Stimulated activated CD8-positive, alpha-beta memory T cell treated with anti-CD3 and anti-CD28 coated beads, Interleukin-2, amount 100 ng/mL, for 48 hours (primary cell): ENCODE data around the gene STPG2.
"Not testable (repeated sequence)": the region's sequence is repeated elsewhere in the genome, so short reads cannot be mapped to it uniquely, and the experiment has no call there.

Source experiments
- DNase-seq, 2 donors: peaks; one replicate each; pipeline ENCODE4 v3.0.0-alpha.2; 2020; ENCODE audit warnings: low read depth in 2 of 2

Gene STPG2

DNA sequence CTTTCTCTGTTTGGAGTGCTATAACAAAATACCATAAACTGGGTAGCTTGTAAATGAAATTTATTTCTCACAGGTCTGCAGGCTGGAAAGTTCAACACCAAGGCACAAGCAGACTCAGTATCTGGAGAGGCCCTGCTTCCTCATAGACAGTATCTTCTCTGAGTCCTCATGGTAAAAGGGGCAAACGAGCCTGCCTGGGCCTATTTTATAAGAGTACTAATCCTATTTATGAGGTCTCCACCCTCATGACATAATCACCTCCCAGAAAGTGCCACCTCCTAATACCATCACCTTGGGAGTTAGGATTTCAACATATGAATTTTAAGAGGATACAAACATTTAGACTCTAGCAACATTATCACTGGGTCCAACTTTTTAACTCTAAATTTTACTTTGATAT, 200.3 kb downstream of the STPG2 start:
- DNase-seq: no peak

DNA sequence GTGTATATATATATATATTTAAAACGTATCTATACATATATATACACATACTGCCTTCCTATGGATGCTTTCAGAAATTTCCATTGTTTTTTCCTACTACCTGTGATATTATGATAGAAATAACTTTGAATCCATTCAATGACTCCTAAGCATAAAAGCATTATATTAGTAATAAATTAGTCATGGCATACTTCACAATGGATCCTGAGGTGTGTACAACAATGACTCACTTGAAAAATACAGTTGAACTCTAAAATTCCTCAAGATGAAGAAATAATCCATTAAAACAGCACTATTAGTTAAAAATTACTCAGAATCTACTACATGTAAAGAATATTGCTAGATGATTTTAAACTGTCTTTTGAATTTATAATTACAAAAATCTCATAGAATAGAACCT, 201.1 kb downstream of the STPG2 start:
- no peak for DNase-seq

DNA sequence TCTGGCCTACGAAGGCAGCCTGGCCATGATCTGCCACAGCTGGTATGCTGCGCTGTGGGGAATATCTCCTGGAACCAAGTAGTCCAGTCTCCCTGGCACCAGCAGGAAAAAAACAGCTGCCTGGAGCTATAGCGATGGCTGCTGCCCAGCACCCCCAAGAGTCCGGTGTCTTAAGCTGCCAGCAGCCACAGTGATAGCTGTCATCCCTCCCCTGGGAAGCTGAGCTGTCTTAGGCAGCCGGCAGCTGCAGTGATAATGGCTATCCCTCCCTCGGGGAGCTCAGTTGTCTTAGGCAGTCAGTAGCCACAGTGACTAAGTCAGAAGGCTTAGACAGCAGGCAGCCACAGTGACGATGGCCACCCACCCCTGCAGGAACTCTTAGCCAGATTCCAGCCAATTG, 205.1 kb downstream of the STPG2 start:
- no peak for DNase-seq

DNA sequence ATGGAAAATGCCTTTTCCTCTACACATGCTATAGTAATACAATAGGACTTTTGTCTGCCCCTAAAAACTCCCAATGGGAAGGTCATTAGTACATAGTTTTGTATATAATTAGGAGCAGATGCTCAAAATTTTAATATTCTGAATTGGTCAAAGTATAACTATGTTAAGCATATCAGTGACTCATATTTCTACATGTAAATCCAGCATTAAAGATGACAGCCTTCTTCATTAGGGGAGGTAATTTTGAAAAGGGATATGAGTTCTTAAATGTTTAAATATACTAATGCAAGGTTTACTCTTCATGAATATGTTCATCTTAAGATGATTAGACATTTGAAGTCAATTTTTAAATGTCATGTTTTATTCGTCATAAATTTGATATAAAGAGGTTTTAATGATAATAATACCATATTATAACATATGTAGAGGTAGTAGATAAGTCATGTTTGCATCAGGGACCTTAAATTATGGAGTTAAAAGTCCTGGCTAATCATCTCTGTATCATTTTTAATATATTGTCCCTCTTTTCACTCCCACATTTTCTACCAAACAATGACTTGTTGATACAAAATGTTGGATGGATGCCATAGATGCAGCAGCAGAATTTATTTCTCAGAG, 218.8 kb downstream of the STPG2 start:
- no peak for DNase-seq

DNA sequence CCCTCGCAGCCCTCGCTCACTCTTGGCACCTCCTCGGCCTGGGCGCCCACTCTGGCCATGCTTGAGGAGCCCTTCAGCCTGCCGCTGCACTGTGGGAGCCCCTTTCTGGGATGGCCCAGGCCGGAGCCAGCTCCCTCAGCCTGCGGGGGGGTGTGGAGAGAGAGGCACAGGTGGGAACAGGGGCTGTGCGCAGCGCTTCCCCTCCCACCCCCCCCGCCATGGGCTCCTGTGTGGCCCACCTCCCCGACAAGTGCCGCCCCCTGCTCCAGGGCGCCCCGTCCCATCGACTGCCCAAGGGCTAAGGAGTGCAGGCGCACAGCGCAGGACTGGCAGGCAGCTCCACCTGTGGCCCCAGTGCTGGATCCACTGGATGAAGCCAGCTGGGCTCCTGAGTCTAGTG, 220.2 kb downstream of the STPG2 start:
- no peak for DNase-seq

DNA sequence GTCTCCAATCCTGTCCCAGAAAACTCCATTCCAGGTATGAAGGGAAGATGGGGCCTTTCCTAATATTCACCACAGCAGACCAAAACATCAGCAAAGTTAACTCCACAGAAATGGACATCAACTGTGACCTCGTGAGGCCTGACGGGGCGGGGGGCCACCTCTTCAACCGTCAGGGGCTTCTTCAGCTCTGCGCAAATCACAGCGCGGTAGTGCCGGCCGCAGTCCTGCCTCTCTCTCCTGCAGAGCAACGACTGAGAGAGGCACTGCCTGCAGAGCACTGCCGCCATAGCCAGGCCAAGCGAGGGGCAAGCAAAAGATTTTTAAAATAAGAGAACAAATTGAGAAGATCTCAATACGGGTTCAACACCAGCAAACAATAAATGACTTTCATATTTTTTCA, 226.2 kb downstream of the STPG2 start:
- no peak for DNase-seq

DNA sequence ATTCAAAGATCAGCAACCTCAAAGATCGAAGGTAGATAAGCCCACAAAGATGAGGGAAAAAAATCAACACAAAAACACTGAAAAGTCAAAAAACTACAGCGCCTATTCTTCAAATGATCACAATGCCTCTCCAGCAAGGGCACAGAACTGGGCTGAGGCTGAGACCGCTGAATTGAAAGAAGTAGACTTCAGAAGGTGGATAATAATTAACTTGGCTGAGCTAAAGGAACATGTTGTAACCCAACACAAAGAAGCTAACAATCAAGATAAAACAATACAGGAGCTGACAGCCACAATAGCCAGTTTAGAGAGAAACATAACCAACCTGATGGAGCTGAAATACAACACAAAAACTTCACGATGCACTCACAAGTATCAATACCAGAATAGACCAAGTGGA, 231.1 kb downstream of the STPG2 start:
- DNase-seq: no peak

DNA sequence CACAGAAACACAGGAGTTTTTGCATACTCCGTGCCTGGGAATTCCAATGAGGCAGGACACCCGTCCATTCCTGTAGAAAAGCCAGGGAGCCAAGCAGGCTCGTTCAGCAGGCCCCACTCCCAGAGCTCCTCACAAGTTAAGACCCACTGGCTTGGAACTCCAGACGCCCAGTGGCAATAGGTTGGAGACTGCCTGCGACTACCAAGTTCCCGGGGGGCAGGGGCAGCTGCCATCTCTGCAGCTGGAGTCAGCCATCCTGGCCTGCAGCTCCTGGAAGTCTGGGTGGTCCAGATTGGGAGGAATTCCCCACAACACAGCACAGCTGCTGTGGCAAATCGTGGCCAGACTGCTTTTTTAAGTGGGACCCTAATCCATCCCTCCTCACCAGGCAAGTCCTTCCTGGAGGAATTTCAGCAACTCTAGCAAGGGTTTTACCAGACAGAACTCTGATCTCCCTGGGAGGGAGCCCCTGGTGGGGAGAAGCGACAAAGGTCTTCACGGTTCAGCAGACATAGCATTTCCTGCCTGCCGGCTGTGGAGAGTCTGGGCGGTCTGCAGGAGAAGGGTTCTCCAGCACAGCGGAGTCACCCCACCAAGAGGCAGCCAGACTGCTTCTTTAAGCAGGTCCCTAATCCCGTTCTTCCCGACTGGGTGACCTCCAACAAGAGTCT, 231.9 kb downstream of the STPG2 start:
- no peak for DNase-seq

DNA sequence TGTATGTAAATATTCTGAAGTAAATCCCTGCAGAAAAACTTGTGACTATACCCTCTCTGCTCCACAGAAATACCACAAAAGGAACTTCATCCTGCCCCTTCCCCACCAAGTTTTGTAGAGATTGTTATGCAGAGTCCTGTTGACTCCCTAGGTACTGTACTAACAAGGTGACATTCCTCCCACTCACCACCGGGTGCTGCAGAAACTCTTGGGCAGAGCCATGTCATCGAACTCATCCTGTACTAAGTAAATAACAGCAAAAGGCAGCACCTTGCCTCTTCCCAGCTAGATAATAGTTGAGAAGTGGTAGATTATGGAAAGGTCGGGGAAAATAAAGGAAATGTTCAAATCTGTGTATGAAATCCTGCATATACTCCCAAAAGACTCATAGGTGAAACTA, 233.3 kb downstream of the STPG2 start:
- DNase-seq: no peak

DNA sequence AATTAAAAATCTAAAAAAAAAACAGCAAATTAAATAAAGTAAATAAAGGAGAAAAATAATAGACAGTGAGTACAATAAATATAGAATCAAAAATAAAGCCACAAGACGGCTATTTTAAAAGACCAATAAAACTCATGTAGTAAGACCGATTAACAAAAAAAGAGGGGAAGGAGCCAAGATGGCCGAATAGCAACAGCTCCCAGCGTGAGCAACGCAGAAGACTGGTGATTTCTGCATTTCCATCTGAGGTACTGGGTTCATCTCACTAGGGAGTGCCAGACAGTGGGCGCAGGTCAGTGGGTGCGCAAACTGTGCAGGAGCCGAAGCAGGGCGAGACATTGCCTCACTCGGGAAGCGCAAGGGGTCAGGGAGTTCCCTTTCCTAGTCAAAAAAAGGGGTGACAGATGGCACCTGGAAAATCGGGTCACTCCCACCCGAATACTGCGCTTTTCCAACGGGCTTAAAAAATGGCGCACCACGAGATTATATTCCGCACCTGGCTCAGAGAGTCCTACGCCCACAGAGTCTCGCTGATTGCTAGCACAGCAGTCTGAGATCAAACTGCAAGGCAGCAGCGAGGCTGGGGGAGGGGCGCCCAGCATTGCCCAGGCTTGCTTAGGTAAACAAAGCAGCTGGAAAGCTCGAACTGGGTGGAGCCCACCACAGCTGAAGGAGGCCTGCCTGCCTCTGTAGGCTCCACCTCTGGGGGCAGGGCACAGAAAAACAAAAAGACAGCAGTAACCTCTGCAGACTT, 239.7 kb downstream of the STPG2 start:
- DNase-seq: not testable (repeated sequence)

DNA sequence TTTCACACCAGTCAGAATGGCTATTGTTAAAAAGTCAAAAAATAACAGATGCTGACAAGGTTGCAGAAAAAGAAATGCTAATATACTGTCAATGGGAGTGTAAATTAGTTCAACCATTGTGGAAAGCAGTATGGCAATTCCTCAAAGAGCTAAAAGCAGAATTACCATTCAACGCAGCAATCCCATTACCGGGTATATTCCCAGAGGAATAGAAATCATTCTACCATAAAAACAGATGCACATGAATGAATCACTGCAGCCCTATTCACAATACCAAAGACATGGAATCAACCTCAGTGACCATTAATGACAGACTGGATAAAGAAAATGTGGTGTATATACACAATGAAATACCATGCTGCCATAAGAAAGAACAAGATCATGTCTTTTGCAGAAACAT, 243.0 kb downstream of the STPG2 start:
- no peak for DNase-seq

DNA sequence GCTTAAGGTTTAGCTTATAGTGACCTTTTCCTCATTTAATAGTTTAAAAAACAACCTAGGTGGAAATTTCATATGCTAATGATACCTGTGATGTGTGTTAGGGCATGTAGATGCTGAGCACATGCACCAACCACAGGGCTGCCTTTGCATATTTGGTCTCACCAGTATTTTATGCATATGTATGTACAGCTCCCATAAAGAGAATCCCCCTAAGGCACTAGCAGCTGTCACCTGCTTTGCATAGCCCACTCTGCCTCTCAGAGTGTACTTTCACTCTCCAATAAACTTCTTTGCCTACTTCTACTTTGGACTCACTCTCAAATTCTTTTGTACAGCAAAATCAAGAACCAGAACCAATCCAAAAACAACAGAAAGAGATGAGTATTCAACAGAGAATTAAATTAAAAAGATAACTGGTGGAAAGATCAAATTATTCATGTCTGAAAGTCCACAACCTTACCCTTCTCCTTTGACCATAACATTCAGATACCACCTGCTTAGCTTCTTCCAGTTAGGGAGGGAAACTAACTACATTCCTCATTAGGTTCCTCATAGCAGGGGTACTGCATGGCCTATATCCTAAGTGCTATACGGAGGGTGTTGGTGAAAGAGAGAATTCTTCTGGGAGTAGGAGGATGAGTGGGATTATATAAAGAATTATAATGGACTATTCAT, 250.5 kb downstream of the STPG2 start:
- no peak for DNase-seq

DNA sequence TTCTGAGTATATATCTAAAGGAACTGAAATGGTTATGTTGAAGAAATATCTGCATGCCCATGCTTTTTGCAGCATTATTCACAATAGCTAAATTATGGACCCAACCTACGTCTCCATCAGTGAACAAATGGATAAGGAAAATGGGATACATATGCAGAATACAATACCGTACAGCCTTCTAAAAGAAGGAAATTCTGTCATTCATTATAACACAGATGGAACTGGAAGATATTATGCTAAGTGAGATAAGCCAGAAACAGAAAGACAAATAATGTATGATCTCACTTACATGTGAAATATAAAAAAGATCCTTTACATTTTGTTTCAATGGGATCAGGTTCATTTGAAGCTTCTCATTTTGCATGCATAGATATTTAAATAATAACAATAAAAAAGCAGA, 263.3 kb downstream of the STPG2 start:
- DNase-seq: no peak

DNA sequence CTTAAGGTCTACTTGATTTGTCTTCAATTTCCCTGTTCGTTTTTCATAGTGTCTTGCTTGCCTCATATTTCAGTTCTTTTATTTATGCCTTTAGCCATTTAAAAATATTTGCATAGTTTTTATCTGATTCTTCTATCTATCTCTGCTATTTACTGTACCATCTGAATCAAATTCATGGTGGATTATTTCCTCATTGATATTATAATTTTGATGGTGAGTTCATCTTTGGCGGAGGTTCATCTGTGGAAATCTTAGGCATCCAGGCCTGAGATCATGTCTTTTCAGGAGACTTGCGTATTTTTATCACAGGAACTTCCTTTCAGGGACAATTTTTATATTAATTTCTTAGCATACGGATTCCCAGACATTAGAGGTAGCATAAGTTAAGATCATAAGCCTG, 275.2 kb downstream of the STPG2 start:
- no peak for DNase-seq

DNA sequence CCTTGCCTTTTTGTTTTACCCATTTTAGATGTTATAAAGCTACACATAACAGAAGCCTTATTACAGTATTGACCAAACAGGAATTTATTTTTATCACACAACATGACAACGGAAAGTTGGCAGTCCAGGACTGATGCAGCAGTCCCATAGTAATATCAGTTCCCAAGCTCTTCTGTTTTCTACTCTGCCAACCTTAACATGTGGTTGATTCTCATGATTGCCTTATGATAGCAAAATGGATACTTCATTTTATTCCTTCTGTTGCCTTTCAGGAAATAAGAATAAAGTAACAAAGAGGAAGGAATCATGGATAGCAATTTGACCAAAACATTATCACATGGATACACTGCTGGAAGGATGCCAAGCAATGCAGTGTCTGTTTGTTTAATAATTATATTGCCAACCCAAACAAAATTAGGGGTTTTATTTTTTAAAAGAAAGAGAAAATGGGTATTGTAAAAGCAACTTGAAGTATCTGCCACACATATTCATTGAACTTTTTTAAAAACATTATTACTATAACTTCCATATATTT, 275.7 kb downstream of the STPG2 start:
- no peak for DNase-seq

DNA sequence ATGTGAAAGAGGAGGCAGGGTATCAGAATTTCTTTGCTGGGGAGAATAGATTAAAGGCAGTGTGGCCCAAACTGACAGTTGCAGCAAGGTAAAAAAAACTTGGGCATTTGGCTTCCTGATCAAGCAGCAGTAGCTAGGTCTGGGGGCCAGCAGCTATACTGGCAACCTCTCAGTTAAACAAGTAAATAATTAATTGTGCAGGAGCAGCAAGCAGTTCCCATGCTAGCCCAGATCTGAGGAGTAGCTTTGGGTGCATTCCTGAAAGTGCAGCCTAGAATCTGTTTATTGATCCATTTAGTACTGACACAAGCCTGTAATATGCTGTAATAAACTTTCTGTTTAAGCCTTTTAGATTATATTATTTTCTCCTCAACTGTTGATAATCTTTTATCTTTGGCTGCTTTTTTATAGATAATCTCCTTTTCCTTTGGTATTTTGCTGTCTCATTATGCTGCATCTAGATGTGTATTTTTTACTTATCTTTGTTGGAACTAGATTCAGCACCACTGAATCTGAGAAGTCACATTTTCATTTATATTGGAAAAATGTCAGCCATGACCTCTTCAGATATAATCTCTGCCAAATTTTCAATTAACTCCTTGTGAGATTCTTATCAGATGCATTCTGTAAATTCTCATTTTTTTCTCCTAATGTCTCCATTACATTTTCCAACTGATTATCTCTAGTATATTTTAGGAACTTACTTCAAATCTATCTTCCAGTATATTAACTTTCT, 276.3 kb downstream of the STPG2 start:
- no peak for DNase-seq

DNA sequence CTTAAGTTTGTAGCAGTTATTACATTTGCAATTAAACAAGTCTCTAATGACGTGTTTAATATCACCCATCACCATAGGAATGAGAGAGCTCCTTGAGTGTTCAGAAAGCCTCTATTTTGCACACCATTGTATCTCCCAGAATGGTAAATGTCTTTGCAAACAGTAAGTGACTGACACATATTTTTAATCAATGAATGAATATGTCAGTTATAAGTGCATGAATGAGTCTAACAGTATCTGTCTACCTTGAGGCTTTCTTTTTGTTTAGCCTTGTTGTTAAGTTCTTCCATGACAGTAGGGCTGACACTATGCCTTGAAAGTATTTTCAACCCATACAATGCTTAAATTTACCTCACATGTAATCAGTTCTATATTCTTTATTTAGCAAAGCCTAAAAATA, 292.2 kb downstream of the STPG2 start:
- no peak for DNase-seq

DNA sequence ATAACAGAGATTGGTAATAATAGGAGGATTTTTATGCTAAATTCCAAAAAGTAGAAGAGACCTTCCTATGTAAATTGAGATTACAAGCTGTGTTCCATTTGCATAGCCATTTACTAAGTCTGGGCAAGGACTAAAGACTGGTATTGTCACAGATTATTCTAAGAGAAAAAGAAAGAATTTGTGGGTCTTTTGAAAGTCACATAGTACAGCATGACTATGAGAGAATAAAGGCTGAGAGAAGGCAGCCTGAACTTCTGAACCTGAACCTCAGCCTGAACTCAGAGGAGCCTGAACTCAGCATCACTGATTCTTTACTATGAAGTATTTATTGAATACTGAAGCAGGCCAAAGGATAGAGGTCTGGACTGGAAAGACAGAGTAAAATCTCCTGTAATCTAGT, 297.5 kb downstream of the STPG2 start:
- DNase-seq: no peak

DNA sequence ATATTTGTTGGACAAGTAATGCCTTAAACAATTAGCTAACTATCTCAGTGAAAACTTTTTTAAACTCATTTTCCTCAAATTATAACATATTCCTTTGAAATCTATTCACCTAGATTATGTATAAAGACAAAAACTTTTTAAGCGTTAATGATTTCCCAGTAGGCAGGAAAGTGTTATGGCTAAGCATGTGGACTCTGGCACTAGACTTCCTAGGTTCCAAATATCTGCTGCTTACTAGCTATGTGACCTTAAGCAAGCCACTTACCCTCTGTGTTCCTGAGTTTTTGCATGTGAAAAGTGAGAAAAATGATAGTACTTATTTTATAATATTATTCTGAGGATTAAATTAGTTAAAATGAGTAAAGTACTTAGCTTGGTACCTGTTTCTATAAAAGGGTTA, 301.8 kb downstream of the STPG2 start:
- no peak for DNase-seq

DNA sequence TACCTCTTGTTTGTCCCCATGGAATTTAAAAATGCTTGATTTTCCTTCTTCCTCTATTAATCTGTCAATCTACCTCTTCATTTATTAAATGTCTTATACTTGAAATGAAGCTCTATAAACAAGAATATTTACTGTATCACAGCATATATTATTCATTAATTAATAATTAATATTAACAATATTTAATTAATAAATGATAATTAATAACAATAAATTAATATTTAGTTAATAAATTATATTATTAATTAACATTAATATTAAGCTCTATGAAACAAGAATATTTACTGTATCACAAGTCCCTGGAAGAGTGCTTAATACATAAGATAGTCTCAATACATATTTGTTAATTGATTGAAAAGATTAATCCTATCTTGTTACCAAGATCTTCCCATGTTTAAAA, 306.6 kb downstream of the STPG2 start:
- no peak for DNase-seq

DNA sequence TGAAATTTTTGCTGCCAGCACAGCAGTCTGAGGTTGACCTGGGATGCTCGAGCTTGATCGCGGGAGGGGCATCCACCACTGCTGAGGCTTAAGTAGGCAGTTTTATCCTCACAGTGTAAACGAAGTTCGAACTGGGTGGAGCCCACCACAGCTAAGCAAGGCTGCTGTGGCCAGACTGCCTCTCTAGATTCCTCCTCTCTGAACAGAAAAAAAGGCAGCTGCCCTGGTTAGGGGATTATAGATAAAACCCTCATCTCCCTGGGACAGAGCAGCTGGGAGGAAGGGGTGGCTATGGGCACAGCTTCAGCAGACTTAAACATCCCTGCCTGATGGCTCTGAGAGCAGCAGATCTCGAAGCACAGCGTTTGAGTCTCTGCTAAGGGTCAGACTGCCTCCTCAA, 314.6 kb downstream of the STPG2 start:
- no peak for DNase-seq

DNA sequence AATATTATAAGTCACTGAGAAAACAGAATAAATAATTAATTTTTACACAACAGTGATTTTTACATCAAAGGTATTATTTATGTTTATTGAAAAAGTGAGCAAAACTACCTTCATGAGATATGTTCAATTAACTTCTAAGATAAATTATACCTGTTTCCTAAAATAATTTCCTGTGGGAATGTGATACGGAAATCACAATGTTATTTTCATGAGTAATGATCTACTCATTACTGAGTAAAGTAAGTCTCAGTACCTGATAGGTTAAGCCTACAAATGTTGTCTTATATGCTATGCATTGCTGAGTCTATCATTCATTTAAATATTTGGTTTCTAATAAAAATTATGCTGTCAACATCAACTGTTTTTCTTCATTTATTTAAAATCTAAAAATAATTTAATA, 324.0 kb downstream of the STPG2 start:
- DNase-seq: no peak
